ENCODE measurements around the gene MAD2L2. TPM values are rescaled to one million over a fixed set of nuclear protein-coding genes. Genes with fewer than 3 reads are reported as not detected.

MAD2L2 gene
- total RNA-seq, 5 donors from 2014 or later (not counting 1 experiment from before 2014, with no cell fraction given): 22.4 to 28.5 (median 24.0) TPM

DNA sequence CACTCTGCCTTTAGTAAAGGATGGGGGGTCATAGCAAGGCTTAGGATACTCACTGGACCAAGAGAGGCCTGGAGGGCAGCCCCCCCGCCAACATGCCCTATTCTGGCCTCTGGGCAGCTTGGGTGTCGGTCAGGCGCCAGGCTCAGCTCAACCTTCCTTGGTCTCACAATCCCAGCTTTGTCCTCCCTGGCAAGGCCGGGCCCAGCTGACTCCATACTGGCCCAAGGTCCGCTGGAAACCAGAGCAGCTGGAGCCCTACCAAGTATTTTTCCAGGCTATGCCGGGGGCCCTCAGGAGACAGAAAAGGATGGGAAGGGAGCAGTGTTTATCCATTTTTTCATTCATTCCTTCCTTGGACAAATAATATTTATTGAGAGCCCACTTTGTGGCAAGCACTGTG, 32.9 kb downstream of the MAD2L2 start:
- 100% methylated on average over 1 of the region's 6 CpGs for WGBS (ENCODE audit: insufficient coverage)
- DNase-seq (no peak), ATAC-seq (replicated peaks in 1 of 4) (no peak)
- Histone ChIP-seq H3K4me1 (ENCODE audit: control insufficient read depth in 1 of 2, extremely low read depth in 1 of 2, insufficient read depth in 2 of 2, low read length in 2 of 2) (peaks cover 2 to 34% of the 10 kb centered on the region in 2 experiments), H3K27ac (ENCODE audit: low read length) (no peak overlapping the region), H3K9me3 (no peaks in the 10 kb centered on the region), H3K36me3 (ENCODE audit: control insufficient read depth in 2 of 2, extremely low read depth in 1 of 2, insufficient read depth in 1 of 2, low read length in 1 of 2) (no peaks in the 10 kb centered on the region), H3K4me3 (ENCODE audit: control insufficient read depth in 1 of 2, extremely low read depth in 1 of 2, low read length in 1 of 2) (no peak overlapping the region), H3K27me3 (replicated peaks in 1 of 2; ENCODE audit: control insufficient read depth in 2 of 2, extremely low read depth in 1 of 2, insufficient read depth in 2 of 2, low read length in 1 of 2) (peaks cover 0 to 9% of the 10 kb centered on the region in 2 experiments)
- Mint-ChIP-seq H3K9me3 (no peaks in the 10 kb centered on the region), H3K4me1 (peaks cover 23 to 35% (median 29%) of the 10 kb centered on the region in 3 donors), H3K27ac (no peak overlapping the region), H3K4me3 (peak overlapping the region in 1 of 3 donors; percentile 42), H3K27me3 (no peaks in the 10 kb centered on the region), H3K36me3 (no peaks in the 10 kb centered on the region)
- CTCF ChIA-PET: interaction anchor here in 1 of 2 donors (0.9 to 1.7 kb wide), 2 partner anchors 71 to 406 kb away, joined by 4 to 7 read pairs; no protein-coding TSS in a partner anchor
- POLR2A ChIA-PET: no interaction called here

DNA sequence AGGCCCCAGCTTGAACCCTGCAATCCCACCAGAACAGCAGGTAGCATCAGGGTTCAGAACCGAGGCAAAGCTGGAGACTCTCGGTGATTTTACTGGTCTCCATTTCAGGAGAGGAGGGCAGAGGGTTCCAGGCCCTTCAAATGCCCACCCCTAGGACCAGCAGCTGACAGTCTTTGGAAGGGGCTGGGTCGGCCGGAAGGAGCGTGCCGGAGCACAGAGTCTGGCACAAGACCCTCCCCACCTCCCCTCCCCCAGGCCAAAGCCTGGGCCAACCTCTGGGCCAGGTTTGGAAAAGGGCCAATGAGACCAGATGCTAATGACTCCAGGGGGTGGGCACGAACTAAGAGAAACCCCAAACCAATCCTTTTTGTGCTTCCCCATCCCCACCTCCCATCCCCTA, 33.6 kb downstream of the MAD2L2 start:
- Mint-ChIP-seq H3K4me3 (no peak overlapping the region), H3K36me3 (no peaks in the 10 kb centered on the region), H3K9me3 (no peaks in the 10 kb centered on the region), H3K4me1 (peaks cover 23 to 31% (median 27%) of the 10 kb centered on the region in 3 donors), H3K27me3 (no peaks in the 10 kb centered on the region), H3K27ac (no peak overlapping the region)
- Histone ChIP-seq H3K27ac (ENCODE audit: low read length) (no peak overlapping the region), H3K27me3 (replicated peaks in 1 of 2; ENCODE audit: control insufficient read depth in 2 of 2, extremely low read depth in 1 of 2, insufficient read depth in 2 of 2, low read length in 1 of 2) (peaks cover 0 to 11% of the 10 kb centered on the region in 2 experiments), H3K9me3 (no peaks in the 10 kb centered on the region), H3K4me1 (ENCODE audit: control insufficient read depth in 1 of 2, extremely low read depth in 1 of 2, insufficient read depth in 2 of 2, low read length in 2 of 2) (peaks cover 2 to 34% of the 10 kb centered on the region in 2 experiments), H3K36me3 (ENCODE audit: control insufficient read depth in 2 of 2, extremely low read depth in 1 of 2, insufficient read depth in 1 of 2, low read length in 1 of 2) (no peaks in the 10 kb centered on the region), H3K4me3 (ENCODE audit: control insufficient read depth in 1 of 2, extremely low read depth in 1 of 2, low read length in 1 of 2) (no peak overlapping the region)
- no peak for ATAC-seq (replicated peaks in 1 of 4)
- ChIA-PET CTCF (no interaction called here), POLR2A (no interaction called here)
- no peak for DNase-seq
- 100% methylated on average over 1 of the region's 7 CpGs for WGBS (ENCODE audit: insufficient coverage)

DNA sequence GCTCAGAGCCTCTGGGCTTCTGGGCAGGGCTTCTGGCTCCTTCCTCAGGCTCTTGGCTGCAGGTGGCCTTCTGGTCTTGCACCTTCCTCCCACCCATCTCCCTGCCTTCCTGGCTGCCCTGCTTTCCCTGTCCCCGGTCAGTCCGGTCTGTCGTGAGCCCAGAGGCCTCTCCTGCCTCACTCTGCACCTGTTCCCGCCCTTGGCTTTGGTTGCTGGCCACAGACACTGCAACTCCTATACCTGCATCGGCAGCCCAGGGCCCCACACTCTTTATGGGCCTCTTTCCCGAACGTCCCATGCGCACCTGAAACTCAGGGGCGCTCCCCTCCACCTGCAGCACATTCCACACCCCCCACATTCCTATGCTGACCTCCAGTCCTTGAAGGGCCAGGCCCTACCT, 34.6 kb downstream of the MAD2L2 start:
- Histone ChIP-seq H3K4me3 (ENCODE audit: control insufficient read depth in 1 of 2, extremely low read depth in 1 of 2, low read length in 1 of 2) (no peak overlapping the region), H3K27me3 (replicated peaks in 1 of 2; ENCODE audit: control insufficient read depth in 2 of 2, extremely low read depth in 1 of 2, insufficient read depth in 2 of 2, low read length in 1 of 2) (peaks cover 0 to 19% of the 10 kb centered on the region in 2 experiments), H3K27ac (ENCODE audit: low read length) (no peak overlapping the region), H3K4me1 (ENCODE audit: control insufficient read depth in 1 of 2, extremely low read depth in 1 of 2, insufficient read depth in 2 of 2, low read length in 2 of 2) (peaks cover 2 to 27% of the 10 kb centered on the region in 2 experiments), H3K9me3 (no peaks in the 10 kb centered on the region), H3K36me3 (ENCODE audit: control insufficient read depth in 2 of 2, extremely low read depth in 1 of 2, insufficient read depth in 1 of 2, low read length in 1 of 2) (no peaks in the 10 kb centered on the region)
- 92% methylated on average over 8 of the region's 9 CpGs for WGBS (ENCODE audit: insufficient coverage)
- Mint-ChIP-seq H3K27ac (no peak overlapping the region), H3K9me3 (no peaks in the 10 kb centered on the region), H3K4me3 (no peak overlapping the region), H3K27me3 (no peaks in the 10 kb centered on the region), H3K36me3 (no peaks in the 10 kb centered on the region), H3K4me1 (peaks cover 16 to 25% (median 21%) of the 10 kb centered on the region in 3 donors)
- CTCF ChIA-PET: interaction anchor here (0.9 to 3.4 kb wide), 6 partner anchors 18 to 609 kb away, joined by 3 to 33 read pairs (median 8); partner anchors contain the start of gene FBXO6 (in 1 of the 2)
- ATAC-seq (replicated peaks in 1 of 4) (no peak), DNase-seq (no peak)
- POLR2A ChIA-PET: no interaction called here

- H3K4me3 Mint-ChIP-seq: no peak overlapping the region
- no peaks in the 10 kb centered on the region for H3K9me3 Mint-ChIP-seq
- H3K27me3 ChIP-seq (replicated peaks in 1 of 2; ENCODE audit: control insufficient read depth in 2 of 2, extremely low read depth in 1 of 2, insufficient read depth in 2 of 2, low read length in 1 of 2): peaks cover 0 to 22% of the 10 kb centered on the region in 2 experiments
- H3K27ac ChIP-seq (ENCODE audit: low read length): no peak overlapping the region
- ATAC-seq (replicated peaks in 1 of 4): peak; percentile 43 to 59 (median 52)
- CTCF ChIA-PET: interaction anchor here (0.5 to 3.4 kb wide), 9 partner anchors 9 to 1216 kb away, joined by 3 to 33 read pairs (median 4); partner anchors contain the start of genes FBXO44 (in 1 of the 2) and FBXO6 (in 1 of the 2)
- H3K27ac Mint-ChIP-seq: no peak overlapping the region
- no peaks in the 10 kb centered on the region for H3K9me3 ChIP-seq
- WGBS (ENCODE audit: insufficient coverage): 82% methylated on average over 1 of the region's 8 CpGs
- H3K36me3 ChIP-seq (ENCODE audit: control insufficient read depth in 2 of 2, extremely low read depth in 1 of 2, insufficient read depth in 1 of 2, low read length in 1 of 2): no peaks in the 10 kb centered on the region
- POLR2A ChIA-PET: interaction anchor here in 1 of 2 donors (0.5 to 0.6 kb wide), 2 partner anchors 25 to 446 kb away, joined by 3 read pairs; no protein-coding TSS in a partner anchor
- peaks cover 2 to 22% of the 10 kb centered on the region in 2 experiments for H3K4me1 ChIP-seq (ENCODE audit: control insufficient read depth in 1 of 2, extremely low read depth in 1 of 2, insufficient read depth in 2 of 2, low read length in 2 of 2)
- peaks cover 11 to 20% (median 15%) of the 10 kb centered on the region in 3 donors for H3K4me1 Mint-ChIP-seq
- no peaks in the 10 kb centered on the region for H3K27me3 Mint-ChIP-seq
- H3K4me3 ChIP-seq (ENCODE audit: control insufficient read depth in 1 of 2, extremely low read depth in 1 of 2, low read length in 1 of 2): no peak overlapping the region
- DNase-seq: peak; percentile 54 to 85 (median 74)
- no peaks in the 10 kb centered on the region for H3K36me3 Mint-ChIP-seq
Observed at GRCh38 chr1:11645670-11646265, 35.2 kb downstream of the MAD2L2 start.

DNA sequence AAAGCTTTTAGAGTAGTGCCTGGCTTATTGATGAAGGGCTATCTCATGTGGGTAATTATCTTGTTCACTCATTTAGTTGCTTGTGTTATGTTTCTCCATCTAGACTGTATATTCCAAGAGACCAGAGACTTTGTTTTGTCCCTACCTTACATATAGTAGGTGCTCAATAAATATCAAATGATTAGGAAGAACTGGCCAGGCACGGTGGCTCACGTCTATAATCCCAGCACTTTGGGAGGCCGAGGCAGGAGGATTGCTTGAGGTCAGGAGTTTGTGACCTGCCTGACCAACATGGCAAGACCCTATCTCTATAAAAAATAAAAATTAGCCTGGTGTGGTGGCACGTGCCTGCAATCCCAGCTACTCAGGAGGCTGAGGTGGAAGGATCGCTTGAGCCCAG, 35.7 kb downstream of the MAD2L2 start:
- peaks cover 8 to 16% (median 12%) of the 10 kb centered on the region in 3 donors for H3K4me1 Mint-ChIP-seq
- no peaks in the 10 kb centered on the region for H3K9me3 Mint-ChIP-seq
- ChIA-PET CTCF (interaction anchor here (0.5 to 3.4 kb wide), 8 partner anchors 10 to 1216 kb away, joined by 3 to 33 read pairs (median 4); partner anchors contain the start of gene FBXO44 (in 1 of the 2)), POLR2A (interaction anchor here in 1 of 2 donors (0.5 to 0.6 kb wide), 2 partner anchors 24 to 447 kb away, joined by 3 read pairs; no protein-coding TSS in a partner anchor)
- H3K36me3 ChIP-seq (ENCODE audit: control insufficient read depth in 2 of 2, extremely low read depth in 1 of 2, insufficient read depth in 1 of 2, low read length in 1 of 2): no peaks in the 10 kb centered on the region
- peaks cover 2 to 18% of the 10 kb centered on the region in 2 experiments for H3K4me1 ChIP-seq (ENCODE audit: control insufficient read depth in 1 of 2, extremely low read depth in 1 of 2, insufficient read depth in 2 of 2, low read length in 2 of 2)
- H3K4me3 Mint-ChIP-seq: no peak overlapping the region
- no peak overlapping the region for H3K27ac Mint-ChIP-seq
- peaks cover 0 to 24% of the 10 kb centered on the region in 2 experiments for H3K27me3 ChIP-seq (replicated peaks in 1 of 2; ENCODE audit: control insufficient read depth in 2 of 2, extremely low read depth in 1 of 2, insufficient read depth in 2 of 2, low read length in 1 of 2)
- no peaks in the 10 kb centered on the region for H3K9me3 ChIP-seq
- DNase-seq (no peak), ATAC-seq (replicated peaks in 1 of 4) (no peak)
- H3K27ac ChIP-seq (ENCODE audit: low read length): no peak overlapping the region
- H3K4me3 ChIP-seq (ENCODE audit: control insufficient read depth in 1 of 2, extremely low read depth in 1 of 2, low read length in 1 of 2): no peak overlapping the region
- H3K36me3 Mint-ChIP-seq: no peaks in the 10 kb centered on the region
- H3K27me3 Mint-ChIP-seq: no peaks in the 10 kb centered on the region
- 90% methylated on average over 4 of the region's 5 CpGs for WGBS (ENCODE audit: insufficient coverage)

- POLR2A ChIA-PET: interaction anchor here in 1 of 2 donors (0.6 kb wide), 1 partner anchor 1071 kb away, joined by 5 read pairs; no protein-coding TSS in a partner anchor
Observed at GRCh38 chr1:11643782-11644181, 37.2 kb downstream of the MAD2L2 start.

More at GRCh38 chr1:11643782-11644181, 37.2 kb downstream of the MAD2L2 start:
- Histone ChIP-seq H3K27ac (ENCODE audit: low read length) (no peak overlapping the region), H3K9me3 (no peaks in the 10 kb centered on the region), H3K27me3 (replicated peaks in 1 of 2; ENCODE audit: control insufficient read depth in 2 of 2, extremely low read depth in 1 of 2, insufficient read depth in 2 of 2, low read length in 1 of 2) (peaks cover 0 to 16% of the 10 kb centered on the region in 2 experiments), H3K4me3 (ENCODE audit: control insufficient read depth in 1 of 2, extremely low read depth in 1 of 2, low read length in 1 of 2) (no peak overlapping the region), H3K4me1 (ENCODE audit: control insufficient read depth in 1 of 2, extremely low read depth in 1 of 2, insufficient read depth in 2 of 2, low read length in 2 of 2) (peaks cover 0 to 3% of the 10 kb centered on the region in 2 experiments), H3K36me3 (ENCODE audit: control insufficient read depth in 2 of 2, extremely low read depth in 1 of 2, insufficient read depth in 1 of 2, low read length in 1 of 2) (no peaks in the 10 kb centered on the region)
- no peaks in the 10 kb centered on the region for H3K9me3 Mint-ChIP-seq
- ATAC-seq (replicated peaks in 1 of 4) (no peak), DNase-seq (no peak)
- peaks cover 0 to 5% (median 2%) of the 10 kb centered on the region in 3 donors for H3K4me1 Mint-ChIP-seq
- CTCF ChIA-PET: interaction anchor here (0.5 to 4.3 kb wide), 14 partner anchors 21 to 611 kb away, joined by 3 to 33 read pairs (median 6); no protein-coding TSS in a partner anchor
- peaks cover 0 to 4% of the 10 kb centered on the region in 2 donors for H3K27me3 Mint-ChIP-seq
- no peaks in the 10 kb centered on the region for H3K36me3 Mint-ChIP-seq
- no peak overlapping the region for H3K27ac Mint-ChIP-seq
- 65% methylated on average over 4 of the region's 5 CpGs for WGBS (ENCODE audit: insufficient coverage)
- H3K4me3 Mint-ChIP-seq: no peak overlapping the region
